HepG2 (cell line): ENCODE data around the gene KRTAP1-1. TPM values are rescaled to one million over a fixed set of nuclear protein-coding genes. Genes with fewer than 3 reads are reported as not detected.

ENCODE experiments used
- EZH2 ChIP-seq: conservative IDR thresholded peaks from 2 replicates; pipeline ENCODE4 v1.6.1; 2012; ENCODE audit warnings: mild to moderate bottlenecking, low read depth, low read length, moderate library complexity
- FOSL2 ChIP-seq: sonication (generic); formaldehyde crosslinking; IDR thresholded peaks from 2 replicates; pipeline ENCODE4 v1.4.0; 2020; ENCODE audit warnings: missing genetic modification reagents
- FOXO1 ChIP-seq: sonication (generic); formaldehyde crosslinking; IDR thresholded peaks from 2 replicates; pipeline ENCODE4 v1.4.0; 2020; ENCODE audit warnings: missing genetic modification reagents
- FOXP1 ChIP-seq, 2 experiments: fragments of 450-650 bp in 1 of 2; IDR thresholded peaks; 2 replicates each; pipeline ENCODE4 v1.6.1; 2017 to 2018; ENCODE audit warnings: antibody characterized with exemption in 1 of 2
- HNF4G ChIP-seq, 2 experiments: sonication (generic) in 1 of 2; formaldehyde crosslinking in 1 of 2; IDR thresholded peaks; 2 replicates each; pipeline versions ENCODE4 v1.4.0 to v1.6.1; 2011 to 2020; ENCODE audit warnings: borderline replicate concordance in 2 of 2, low read depth in 2 of 2, mild to moderate bottlenecking in 2 of 2, low read length in 1 of 2, missing genetic modification reagents in 1 of 2, moderate library complexity in 1 of 2
- NFYB ChIP-seq: sonication (generic); formaldehyde crosslinking; IDR thresholded peaks from 2 replicates; pipeline ENCODE4 v1.4.0; 2020; ENCODE audit warnings: missing genetic modification reagents
- NPAS2 ChIP-seq: sonication (generic); formaldehyde crosslinking; IDR thresholded peaks from 2 replicates; pipeline ENCODE4 v1.8.0; 2022; ENCODE audit warnings: mild to moderate bottlenecking, missing genetic modification reagents, borderline replicate concordance
- POGZ ChIP-seq: sonication (generic); formaldehyde crosslinking; IDR thresholded peaks from 2 replicates; pipeline ENCODE4 v1.4.0; 2020; ENCODE audit warnings: mild to moderate bottlenecking, missing genetic modification reagents
- RBFOX2 ChIP-seq: fragments of 200-400 bp; formaldehyde crosslinking; IDR thresholded peaks from 2 replicates; pipeline ENCODE4 v1.6.1; 2017; ENCODE audit warnings: low read depth, mild to moderate bottlenecking, low read length
- RFX1 ChIP-seq: fragments of 450-650 bp; IDR thresholded peaks from 2 replicates; pipeline ENCODE4 v1.6.1; 2017
- STAT5B ChIP-seq: sonication (generic); formaldehyde crosslinking; IDR thresholded peaks from 2 replicates; pipeline ENCODE4 v1.4.0; 2020; ENCODE audit warnings: missing genetic modification reagents
- TRIM24 ChIP-seq: sonication (generic); formaldehyde crosslinking; IDR thresholded peaks from 2 replicates; pipeline ENCODE4 v1.8.0; 2022; ENCODE audit warnings: mild to moderate bottlenecking, missing genetic modification reagents
- ZBTB7B ChIP-seq: sonication (generic); formaldehyde crosslinking; IDR thresholded peaks from 2 replicates; pipeline ENCODE4 v1.4.0; 2020; ENCODE audit warnings: missing genetic modification reagents
- ZNF101 ChIP-seq: sonication (generic); formaldehyde crosslinking; IDR thresholded peaks from 2 replicates; pipeline ENCODE4 v1.4.0; 2020; ENCODE audit warnings: mild to moderate bottlenecking, low read depth, missing genetic modification reagents, borderline replicate concordance
- ZNF17 ChIP-seq: sonication (generic); formaldehyde crosslinking; IDR thresholded peaks from 2 replicates; pipeline ENCODE4 v1.5.0; 2020; ENCODE audit warnings: mild to moderate bottlenecking, missing genetic modification reagents
- ZNF224 ChIP-seq: sonication (generic); formaldehyde crosslinking; IDR thresholded peaks from 2 replicates; pipeline ENCODE4 v1.5.0; 2020; ENCODE audit warnings: mild to moderate bottlenecking, missing genetic modification reagents
- ZNF354B ChIP-seq: sonication (generic); formaldehyde crosslinking; IDR thresholded peaks from 2 replicates; pipeline ENCODE4 v1.8.0; 2022; ENCODE audit warnings: mild to moderate bottlenecking, missing genetic modification reagents
- polyA plus RNA-seq, 8 experiments: library from polyadenylated mRNA; depleted of rRNA in 3 of 8; stranded (reverse) in 7 of 8; unstranded in 1 of 8; fragments of >200 nt; fragmentation: Illumina TruSeq in 4 of 8; extraction: Trizol in 4 of 8; gene quantifications; 2 replicates each; pipeline versions ENCODE4 v1.2.1 to v1.2.3, GENCODE V29; 2011 to 2016; ENCODE audit warnings: low read depth in 4 of 8, missing spikeins in 1 of 8, mixed read lengths in 1 of 8; ENCODE audit not compliant: insufficient read depth in 1 of 8
- total RNA-seq, 5 experiments: library from RNA; depleted of rRNA; stranded (reverse); fragments of >200 nt; fragmentation: Illumina TruSeq; extraction: Trizol; gene quantifications; 2 replicates each; pipeline ENCODE4 v1.2.3, GENCODE V29; 2016; ENCODE audit warnings: low read depth in 1 of 5
- TF ChIP-seq, protein P1 (sequence below): IDR thresholded peaks from 2 replicates; pipeline ENCODE4 v1.6.1; 2016; ENCODE audit warnings: low read depth, missing genetic modification reagents, missing compliant biosample characterization
- TF ChIP-seq, protein P2 (sequence below): sonication (generic); formaldehyde crosslinking; IDR thresholded peaks from 2 replicates; pipeline ENCODE4 v1.4.0; 2020; ENCODE audit warnings: missing genetic modification reagents, mild to moderate bottlenecking, borderline replicate concordance
- TF ChIP-seq, protein P3 (sequence below): sonication (generic); formaldehyde crosslinking; IDR thresholded peaks from 2 replicates; pipeline ENCODE4 v1.5.0; 2020; ENCODE audit warnings: mild to moderate bottlenecking, missing genetic modification reagents, moderate library complexity

Gene KRTAP1-1
- total and polyA plus RNA-seq, 2 of the 13 experiments (the other 11 are each of a cell fraction or from before 2014, with no cell fraction given): not detected

DNA sequence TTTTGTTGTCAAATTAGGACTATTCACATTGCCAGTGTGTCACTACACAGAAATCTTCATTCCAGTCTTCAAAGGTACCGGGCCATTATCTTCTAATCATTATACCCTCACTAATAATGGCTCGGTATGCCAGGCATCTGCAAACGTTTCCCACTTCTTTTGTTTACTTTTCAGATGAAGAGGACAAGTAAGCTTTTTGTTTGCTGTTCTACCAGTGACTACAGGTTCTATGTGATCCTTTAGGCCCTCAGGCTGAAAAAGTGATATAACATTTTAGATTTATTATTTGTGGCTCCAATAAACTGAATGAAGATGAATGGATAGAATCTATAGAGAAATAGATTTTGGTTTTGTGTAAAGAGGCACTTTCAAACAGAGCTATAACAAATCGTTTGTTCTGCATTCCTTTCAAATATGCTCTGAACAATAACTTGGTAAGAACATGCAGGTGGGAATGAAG lies 31.9 kb downstream of the KRTAP1-1 start (continued):
- TF ChIP-seq TRIM24 (no peak), ZNF224 (CRISPR knock-in tag) (no peak), RBFOX2 (no peak), HNF4G (IDR thresholded peaks at IDR 0.05; ENCODE audit: borderline replicate concordance, low read depth, low read length) (no peak), HNF4G (CRISPR knock-in tag; IDR thresholded peaks at IDR 0.05; ENCODE audit: borderline replicate concordance, low read depth) (no peak), FOSL2 (CRISPR knock-in tag) (peak; percentile 75), FOXO1 (CRISPR knock-in tag) (peak; percentile 71; the same call in 1 of the 2 replicates), ZNF17 (CRISPR knock-in tag) (no peak), ZNF354B (no peak), NPAS2 (CRISPR knock-in tag) (no peak), ZNF101 (no peak), EZH2 (no peak), STAT5B (CRISPR knock-in tag) (no peak), ZBTB7B (CRISPR knock-in tag) (no peak), FOXP1 (IDR thresholded peaks at IDR 0.05) (peak; percentile 85), FOXP1 (CRISPR knock-in tag; IDR thresholded peaks at IDR 0.05) (peak; percentile 90), NFYB (CRISPR knock-in tag) (no peak), RFX1 (no peak), POGZ (CRISPR knock-in tag) (no peak)
- TF ChIP-seq, protein P1, sequence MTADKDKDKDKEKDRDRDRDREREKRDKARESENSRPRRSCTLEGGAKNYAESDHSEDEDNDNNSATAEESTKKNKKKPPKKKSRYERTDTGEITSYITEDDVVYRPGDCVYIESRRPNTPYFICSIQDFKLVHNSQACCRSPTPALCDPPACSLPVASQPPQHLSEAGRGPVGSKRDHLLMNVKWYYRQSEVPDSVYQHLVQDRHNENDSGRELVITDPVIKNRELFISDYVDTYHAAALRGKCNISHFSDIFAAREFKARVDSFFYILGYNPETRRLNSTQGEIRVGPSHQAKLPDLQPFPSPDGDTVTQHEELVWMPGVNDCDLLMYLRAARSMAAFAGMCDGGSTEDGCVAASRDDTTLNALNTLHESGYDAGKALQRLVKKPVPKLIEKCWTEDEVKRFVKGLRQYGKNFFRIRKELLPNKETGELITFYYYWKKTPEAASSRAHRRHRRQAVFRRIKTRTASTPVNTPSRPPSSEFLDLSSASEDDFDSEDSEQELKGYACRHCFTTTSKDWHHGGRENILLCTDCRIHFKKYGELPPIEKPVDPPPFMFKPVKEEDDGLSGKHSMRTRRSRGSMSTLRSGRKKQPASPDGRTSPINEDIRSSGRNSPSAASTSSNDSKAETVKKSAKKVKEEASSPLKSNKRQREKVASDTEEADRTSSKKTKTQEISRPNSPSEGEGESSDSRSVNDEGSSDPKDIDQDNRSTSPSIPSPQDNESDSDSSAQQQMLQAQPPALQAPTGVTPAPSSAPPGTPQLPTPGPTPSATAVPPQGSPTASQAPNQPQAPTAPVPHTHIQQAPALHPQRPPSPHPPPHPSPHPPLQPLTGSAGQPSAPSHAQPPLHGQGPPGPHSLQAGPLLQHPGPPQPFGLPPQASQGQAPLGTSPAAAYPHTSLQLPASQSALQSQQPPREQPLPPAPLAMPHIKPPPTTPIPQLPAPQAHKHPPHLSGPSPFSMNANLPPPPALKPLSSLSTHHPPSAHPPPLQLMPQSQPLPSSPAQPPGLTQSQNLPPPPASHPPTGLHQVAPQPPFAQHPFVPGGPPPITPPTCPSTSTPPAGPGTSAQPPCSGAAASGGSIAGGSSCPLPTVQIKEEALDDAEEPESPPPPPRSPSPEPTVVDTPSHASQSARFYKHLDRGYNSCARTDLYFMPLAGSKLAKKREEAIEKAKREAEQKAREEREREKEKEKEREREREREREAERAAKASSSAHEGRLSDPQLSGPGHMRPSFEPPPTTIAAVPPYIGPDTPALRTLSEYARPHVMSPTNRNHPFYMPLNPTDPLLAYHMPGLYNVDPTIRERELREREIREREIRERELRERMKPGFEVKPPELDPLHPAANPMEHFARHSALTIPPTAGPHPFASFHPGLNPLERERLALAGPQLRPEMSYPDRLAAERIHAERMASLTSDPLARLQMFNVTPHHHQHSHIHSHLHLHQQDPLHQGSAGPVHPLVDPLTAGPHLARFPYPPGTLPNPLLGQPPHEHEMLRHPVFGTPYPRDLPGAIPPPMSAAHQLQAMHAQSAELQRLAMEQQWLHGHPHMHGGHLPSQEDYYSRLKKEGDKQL: peak; percentile 74; the same call in 1 of the 2 replicates
- TF ChIP-seq, protein P2, sequence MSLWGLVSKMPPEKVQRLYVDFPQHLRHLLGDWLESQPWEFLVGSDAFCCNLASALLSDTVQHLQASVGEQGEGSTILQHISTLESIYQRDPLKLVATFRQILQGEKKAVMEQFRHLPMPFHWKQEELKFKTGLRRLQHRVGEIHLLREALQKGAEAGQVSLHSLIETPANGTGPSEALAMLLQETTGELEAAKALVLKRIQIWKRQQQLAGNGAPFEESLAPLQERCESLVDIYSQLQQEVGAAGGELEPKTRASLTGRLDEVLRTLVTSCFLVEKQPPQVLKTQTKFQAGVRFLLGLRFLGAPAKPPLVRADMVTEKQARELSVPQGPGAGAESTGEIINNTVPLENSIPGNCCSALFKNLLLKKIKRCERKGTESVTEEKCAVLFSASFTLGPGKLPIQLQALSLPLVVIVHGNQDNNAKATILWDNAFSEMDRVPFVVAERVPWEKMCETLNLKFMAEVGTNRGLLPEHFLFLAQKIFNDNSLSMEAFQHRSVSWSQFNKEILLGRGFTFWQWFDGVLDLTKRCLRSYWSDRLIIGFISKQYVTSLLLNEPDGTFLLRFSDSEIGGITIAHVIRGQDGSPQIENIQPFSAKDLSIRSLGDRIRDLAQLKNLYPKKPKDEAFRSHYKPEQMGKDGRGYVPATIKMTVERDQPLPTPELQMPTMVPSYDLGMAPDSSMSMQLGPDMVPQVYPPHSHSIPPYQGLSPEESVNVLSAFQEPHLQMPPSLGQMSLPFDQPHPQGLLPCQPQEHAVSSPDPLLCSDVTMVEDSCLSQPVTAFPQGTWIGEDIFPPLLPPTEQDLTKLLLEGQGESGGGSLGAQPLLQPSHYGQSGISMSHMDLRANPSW (CRISPR knock-in tag): no peak; the same call in 1 of the 2 replicates
- TF ChIP-seq, protein P3, sequence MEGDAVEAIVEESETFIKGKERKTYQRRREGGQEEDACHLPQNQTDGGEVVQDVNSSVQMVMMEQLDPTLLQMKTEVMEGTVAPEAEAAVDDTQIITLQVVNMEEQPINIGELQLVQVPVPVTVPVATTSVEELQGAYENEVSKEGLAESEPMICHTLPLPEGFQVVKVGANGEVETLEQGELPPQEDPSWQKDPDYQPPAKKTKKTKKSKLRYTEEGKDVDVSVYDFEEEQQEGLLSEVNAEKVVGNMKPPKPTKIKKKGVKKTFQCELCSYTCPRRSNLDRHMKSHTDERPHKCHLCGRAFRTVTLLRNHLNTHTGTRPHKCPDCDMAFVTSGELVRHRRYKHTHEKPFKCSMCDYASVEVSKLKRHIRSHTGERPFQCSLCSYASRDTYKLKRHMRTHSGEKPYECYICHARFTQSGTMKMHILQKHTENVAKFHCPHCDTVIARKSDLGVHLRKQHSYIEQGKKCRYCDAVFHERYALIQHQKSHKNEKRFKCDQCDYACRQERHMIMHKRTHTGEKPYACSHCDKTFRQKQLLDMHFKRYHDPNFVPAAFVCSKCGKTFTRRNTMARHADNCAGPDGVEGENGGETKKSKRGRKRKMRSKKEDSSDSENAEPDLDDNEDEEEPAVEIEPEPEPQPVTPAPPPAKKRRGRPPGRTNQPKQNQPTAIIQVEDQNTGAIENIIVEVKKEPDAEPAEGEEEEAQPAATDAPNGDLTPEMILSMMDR (CRISPR knock-in tag): no peak
